Nephron progenitor cell (in vitro differentiated cells): Measurements from ENCODE around the gene ANKRD34A.

Experiments
- DNase-seq: peaks from one replicate; pipeline ENCODE4 v3.0.0; 2021
- H3K27ac Mint-ChIP-seq: 2 replicates; pipeline ENCODE4 v1.8.0; 2021; ENCODE audit warnings: mild to moderate bottlenecking, moderate library complexity, mixed read lengths
- H3K27me3 Mint-ChIP-seq: 2 replicates; pipeline ENCODE4 v1.8.0; 2021; ENCODE audit warnings: mild to moderate bottlenecking, low read depth, mixed read lengths; ENCODE audit not compliant: poor library complexity
- H3K36me3 Mint-ChIP-seq: 2 replicates; pipeline ENCODE4 v1.8.0; 2021; ENCODE audit warnings: low read depth, mixed read lengths
- H3K4me1 Mint-ChIP-seq: 2 replicates; pipeline ENCODE4 v1.8.0; 2021; ENCODE audit warnings: mixed read lengths
- H3K4me3 Mint-ChIP-seq: 2 replicates; pipeline ENCODE4 v1.8.0; 2021; ENCODE audit warnings: mild to moderate bottlenecking, moderate library complexity, mixed read lengths
- H3K9me3 Mint-ChIP-seq: 2 replicates; pipeline ENCODE4 v1.8.0; 2021; ENCODE audit warnings: mild to moderate bottlenecking, moderate library complexity, mixed read lengths
- TF ChIP-seq, protein P1 (sequence below): fragments of 200-600 bp; sonication (generic); IDR thresholded peaks from 2 replicates; pipeline ENCODE4 v1.5.0; 2021; ENCODE audit warnings: antibody characterized with exemption

Gene ANKRD34A

GRCh38 chr1:145964328-145965118, at the start of gene ANKRD34A, which contains the start of gene POLR3GL:
Gene ANKRD34A, minus strand, starts transcription at chr1:145964575. Its CDS starts 2,816 bp downstream, at chr1:145961759.
Gene POLR3GL, plus strand, starts transcription at chr1:145964690. Its CDS starts 10,176 bp downstream, at chr1:145974866.
- Mint-ChIP-seq H3K4me1 (peaks cover 47% of the 10 kb centered on the region), H3K36me3 (peaks cover 16% of the 10 kb centered on the region), H3K27ac (no peak within 1 kb of the TSS), H3K4me3 (peak within 1 kb of the TSS; percentile 90), H3K27me3 (peaks cover 51% of the 10 kb centered on the region), H3K9me3 (peaks cover 18% of the 10 kb centered on the region)
- TF ChIP-seq, protein P1, sequence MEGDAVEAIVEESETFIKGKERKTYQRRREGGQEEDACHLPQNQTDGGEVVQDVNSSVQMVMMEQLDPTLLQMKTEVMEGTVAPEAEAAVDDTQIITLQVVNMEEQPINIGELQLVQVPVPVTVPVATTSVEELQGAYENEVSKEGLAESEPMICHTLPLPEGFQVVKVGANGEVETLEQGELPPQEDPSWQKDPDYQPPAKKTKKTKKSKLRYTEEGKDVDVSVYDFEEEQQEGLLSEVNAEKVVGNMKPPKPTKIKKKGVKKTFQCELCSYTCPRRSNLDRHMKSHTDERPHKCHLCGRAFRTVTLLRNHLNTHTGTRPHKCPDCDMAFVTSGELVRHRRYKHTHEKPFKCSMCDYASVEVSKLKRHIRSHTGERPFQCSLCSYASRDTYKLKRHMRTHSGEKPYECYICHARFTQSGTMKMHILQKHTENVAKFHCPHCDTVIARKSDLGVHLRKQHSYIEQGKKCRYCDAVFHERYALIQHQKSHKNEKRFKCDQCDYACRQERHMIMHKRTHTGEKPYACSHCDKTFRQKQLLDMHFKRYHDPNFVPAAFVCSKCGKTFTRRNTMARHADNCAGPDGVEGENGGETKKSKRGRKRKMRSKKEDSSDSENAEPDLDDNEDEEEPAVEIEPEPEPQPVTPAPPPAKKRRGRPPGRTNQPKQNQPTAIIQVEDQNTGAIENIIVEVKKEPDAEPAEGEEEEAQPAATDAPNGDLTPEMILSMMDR: no peak
- DNase-seq: peak; percentile 88

- no peak overlapping the region for H3K4me3 Mint-ChIP-seq
- H3K36me3 Mint-ChIP-seq: no peaks in the 10 kb centered on the region
- H3K4me1 Mint-ChIP-seq: peaks cover 10% of the 10 kb centered on the region
- H3K9me3 Mint-ChIP-seq: no peaks in the 10 kb centered on the region
- DNase-seq: no peak
- peaks cover 42% of the 10 kb centered on the region for H3K27me3 Mint-ChIP-seq
- TF ChIP-seq, protein P1: no peak
- no peak overlapping the region for H3K27ac Mint-ChIP-seq
These were observed 49.2 kb upstream of the ANKRD34A start for GRCh38 chr1:146013559-146013922.

- peaks cover 10% of the 10 kb centered on the region for H3K4me1 Mint-ChIP-seq
- no peaks in the 10 kb centered on the region for H3K36me3 Mint-ChIP-seq
- TF ChIP-seq, protein P1: peak; percentile 61
- no peak for DNase-seq
- no peaks in the 10 kb centered on the region for H3K9me3 Mint-ChIP-seq
- H3K27ac Mint-ChIP-seq: no peak overlapping the region
- peaks cover 36% of the 10 kb centered on the region for H3K27me3 Mint-ChIP-seq
- H3K4me3 Mint-ChIP-seq: no peak overlapping the region
These were observed 48.6 kb upstream of the ANKRD34A start for GRCh38 chr1:146012703-146013558.

GRCh38 chr1:146010126-146010738, 45.9 kb upstream of the ANKRD34A start:
- Mint-ChIP-seq H3K4me3 (no peak overlapping the region), H3K4me1 (peaks cover 15% of the 10 kb centered on the region), H3K27me3 (peaks cover 13% of the 10 kb centered on the region), H3K36me3 (no peaks in the 10 kb centered on the region), H3K9me3 (no peaks in the 10 kb centered on the region), H3K27ac (peak overlapping the region; percentile 46)
- no peak for DNase-seq
- TF ChIP-seq, protein P1: no peak

DNA sequence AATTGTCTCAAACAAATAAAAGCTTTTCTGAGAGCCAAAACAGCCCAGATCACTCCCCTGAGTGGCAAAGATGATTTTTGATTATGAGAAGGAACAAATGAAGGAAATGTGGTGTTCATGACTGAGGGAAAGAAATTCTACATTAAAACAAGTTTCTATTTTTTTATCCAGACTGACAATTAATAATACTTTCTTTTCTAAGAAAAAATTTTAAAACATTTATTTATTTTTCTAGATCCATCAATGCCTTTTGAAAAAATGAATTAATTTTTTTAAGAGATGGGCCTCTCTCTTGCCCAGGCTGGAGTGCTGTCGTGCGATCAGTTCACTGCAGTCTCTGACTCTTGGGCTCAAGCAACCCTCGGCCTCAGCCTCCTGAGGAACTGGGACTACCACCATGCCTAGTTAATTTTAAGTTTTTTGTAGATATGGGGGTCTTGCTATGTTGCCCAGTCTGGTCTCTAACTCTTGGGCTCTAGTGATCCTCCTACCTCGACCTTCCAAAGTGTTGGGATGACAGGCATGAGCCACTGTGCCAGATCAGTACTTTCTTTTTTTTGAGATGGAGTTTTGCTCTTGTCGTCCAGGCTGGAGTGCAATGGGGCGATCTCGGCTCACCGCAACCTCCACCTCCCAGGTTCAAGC, 43.2 kb upstream of the ANKRD34A start:
- TF ChIP-seq, protein P1: no peak
- no peak for DNase-seq
- no peak overlapping the region for H3K27ac Mint-ChIP-seq
- H3K4me3 Mint-ChIP-seq: no peak overlapping the region
- H3K9me3 Mint-ChIP-seq: no peaks in the 10 kb centered on the region
- peaks cover 3% of the 10 kb centered on the region for H3K27me3 Mint-ChIP-seq
- H3K36me3 Mint-ChIP-seq: no peaks in the 10 kb centered on the region
- H3K4me1 Mint-ChIP-seq: peaks cover 11% of the 10 kb centered on the region
